ENCODE measurements around the gene ZNF804A.

Gene ZNF804A

GRCh38 chr2:184611361-184612085, 13.2 kb downstream of the ZNF804A start:
- DNase-seq (ENCODE audit: low spot score), result peak; percentile 8

- DNase-seq (ENCODE audit: low spot score), result no peak
Measured at GRCh38 chr2:184620367-184620766, 22.0 kb downstream of the ZNF804A start.

- DNase-seq (ENCODE audit: low spot score), result no peak
Measured at GRCh38 chr2:184624311-184624710, 26.0 kb downstream of the ZNF804A start.

GRCh38 chr2:184628051-184628450, 29.7 kb downstream of the ZNF804A start:
- no peak for DNase-seq (ENCODE audit: low spot score)

- DNase-seq (ENCODE audit: low spot score), result no peak
Measured at GRCh38 chr2:184633726-184634125, 35.4 kb downstream of the ZNF804A start.

- no peak for DNase-seq (ENCODE audit: low spot score)
Measured at GRCh38 chr2:184637781-184638180, 39.5 kb downstream of the ZNF804A start.

- no peak for DNase-seq (ENCODE audit: low spot score)
Measured at GRCh38 chr2:184644685-184645084, 46.4 kb downstream of the ZNF804A start.

- DNase-seq (ENCODE audit: low spot score), result no peak
Measured at GRCh38 chr2:184646177-184646576, 47.8 kb downstream of the ZNF804A start.

- DNase-seq (ENCODE audit: low spot score), result no peak
Measured at GRCh38 chr2:184646593-184646992, 48.3 kb downstream of the ZNF804A start.

GRCh38 chr2:184654945-184655344, 56.6 kb downstream of the ZNF804A start:
- no peak for DNase-seq (ENCODE audit: low spot score)

- DNase-seq (ENCODE audit: low spot score), result no peak
Measured at GRCh38 chr2:184677171-184677570, 78.8 kb downstream of the ZNF804A start.

GRCh38 chr2:184679219-184680018, 81.1 kb downstream of the ZNF804A start:
- no peak for DNase-seq (ENCODE audit: low spot score)

- DNase-seq (ENCODE audit: low spot score), result no peak
Measured at GRCh38 chr2:184680825-184681224, 82.5 kb downstream of the ZNF804A start.

GRCh38 chr2:184681642-184682321, 83.5 kb downstream of the ZNF804A start:
- no peak for DNase-seq (ENCODE audit: low spot score)

GRCh38 chr2:184683911-184684310, 85.6 kb downstream of the ZNF804A start:
- no peak for DNase-seq (ENCODE audit: low spot score)

- no peak for DNase-seq (ENCODE audit: low spot score)
Measured at GRCh38 chr2:184685999-184686841, 87.9 kb downstream of the ZNF804A start.

- no peak for DNase-seq (ENCODE audit: low spot score)
Measured at GRCh38 chr2:184689638-184690037, 91.3 kb downstream of the ZNF804A start.

- DNase-seq (ENCODE audit: low spot score), result no peak
Measured at GRCh38 chr2:184692141-184692734, 93.9 kb downstream of the ZNF804A start.

- no peak for DNase-seq (ENCODE audit: low spot score)
Measured at GRCh38 chr2:184696644-184697043, 98.3 kb downstream of the ZNF804A start.

- no peak for DNase-seq (ENCODE audit: low spot score)
Measured at GRCh38 chr2:184698476-184698875, 100.1 kb downstream of the ZNF804A start.

GRCh38 chr2:184721881-184722280, 123.6 kb downstream of the ZNF804A start:
- no peak for DNase-seq (ENCODE audit: low spot score)

- no peak for DNase-seq (ENCODE audit: low spot score)
Measured at GRCh38 chr2:184727813-184728212, 129.5 kb downstream of the ZNF804A start.
